K562 (cell line): Measurements from ENCODE around the gene STX1A. TPM values are rescaled to one million over a fixed set of nuclear protein-coding genes. Genes with fewer than 3 reads are reported as not detected.

Experiments used
- ADNP ChIP-seq: fragments of 200-800 bp; sonication (Bioruptor generic); IDR thresholded peaks from 2 replicates; pipeline ENCODE4 v1.6.1; 2016; ENCODE audit warnings: missing genetic modification characterization, missing compliant biosample characterization
- DIDO1 ChIP-seq: fragments of 450-650 bp; IDR thresholded peaks from 2 replicates; pipeline ENCODE4 v1.6.1; 2016; ENCODE audit warnings: low read depth, missing biosample characterization, missing genetic modification characterization
- ELK3 ChIP-seq: fragments of 450-650 bp; formaldehyde crosslinking; IDR thresholded peaks from 2 replicates; pipeline ENCODE4 v1.4.0; 2020; ENCODE audit warnings: mild to moderate bottlenecking
- HDAC2 ChIP-seq: fragments of 450-650 bp; IDR thresholded peaks from 2 replicates; pipeline ENCODE4 v1.6.1; 2016; ENCODE audit warnings: mild to moderate bottlenecking
- HMGXB4 ChIP-seq: sonication (generic); formaldehyde crosslinking; IDR thresholded peaks from 2 replicates; pipeline ENCODE4 v1.8.1; 2023; ENCODE audit warnings: mild to moderate bottlenecking, missing genetic modification reagents
- POLR2G ChIP-seq: fragments of 200-400 bp; formaldehyde crosslinking; IDR thresholded peaks from 2 replicates; pipeline ENCODE4 v1.6.1; 2017; ENCODE audit warnings: low read depth, mild to moderate bottlenecking, antibody characterized with exemption, low read length, moderate library complexity
- PURB ChIP-seq: sonication (generic); formaldehyde crosslinking; IDR thresholded peaks from 2 replicates; pipeline ENCODE4 v1.9.0; 2021; ENCODE audit warnings: low read depth, mild to moderate bottlenecking, missing genetic modification reagents
- RB1 ChIP-seq: fragments of 450-650 bp; IDR thresholded peaks from 2 replicates; pipeline ENCODE4 v1.6.1; 2017; ENCODE audit warnings: low read depth, mild to moderate bottlenecking
- RHOXF2B ChIP-seq: fragments of 250-450 bp; sonication (Bioruptor Pico); conservative IDR thresholded peaks from 2 replicates; pipeline ENCODE4 v1.5.1; 2021
- SAP30 ChIP-seq: fragments of 200-600 bp; sonication (generic); IDR thresholded peaks from 2 replicates; pipeline ENCODE4 v1.6.1; 2012; ENCODE audit warnings: borderline replicate concordance, low read depth, mild to moderate bottlenecking, moderate library complexity, low read length, control low read depth, inconsistent platforms; ENCODE audit not compliant: insufficient read depth, poor library complexity, severe bottlenecking
- SIRT6 ChIP-seq: IDR thresholded peaks from one replicate; pipeline ENCODE4 v1.6.1; 2012; ENCODE audit warnings: low read depth, mild to moderate bottlenecking, control low read depth, inconsistent platforms, low read length, moderate library complexity
- SMAD3 ChIP-seq: fragments of 450-650 bp; formaldehyde crosslinking; conservative IDR thresholded peaks from 2 replicates; pipeline ENCODE4 v1.4.0; 2020; ENCODE audit warnings: mild to moderate bottlenecking
- SMARCA5 ChIP-seq: fragments of 450-650 bp; IDR thresholded peaks from 2 replicates; pipeline ENCODE4 v1.6.1; 2016
- STAT5B ChIP-seq: fragments of 250-450 bp; sonication (Bioruptor Pico); IDR thresholded peaks from 2 replicates; pipeline ENCODE4 v1.8.0; 2021; ENCODE audit warnings: mild to moderate bottlenecking, inconsistent platforms
- TAF7 ChIP-seq: fragments of 450-650 bp; IDR thresholded peaks from 2 replicates; pipeline ENCODE4 v1.6.1; 2016; ENCODE audit warnings: missing genetic modification characterization, missing compliant biosample characterization
- ZBTB7A ChIP-seq: IDR thresholded peaks from 2 replicates; pipeline ENCODE4 v1.6.1; 2011; ENCODE audit warnings: low read depth, mild to moderate bottlenecking, low read length, moderate library complexity, borderline replicate concordance; ENCODE audit not compliant: control insufficient read depth
- ZNF23 ChIP-seq: fragments of 250-450 bp; sonication (Bioruptor Pico); IDR thresholded peaks from 2 replicates; pipeline ENCODE4 v1.4.0; 2020; ENCODE audit warnings: mild to moderate bottlenecking
- ZNF696 ChIP-seq: fragments of 250-450 bp; sonication (Bioruptor Pico); conservative IDR thresholded peaks from 2 replicates; pipeline ENCODE4 v1.4.0; 2020; ENCODE audit warnings: mild to moderate bottlenecking, moderate library complexity
- polyA plus RNA-seq, 8 experiments: library from polyadenylated mRNA; depleted of rRNA in 4 of 8; stranded (reverse) in 5 of 8; unstranded in 3 of 8; fragments of >200 nt; fragmentation: Nextera tagmentation in 2 of 8; fragmentation: Illumina TruSeq in 1 of 8; extraction: Ambion mirVana in 2 of 8; extraction: Trizol in 1 of 8; gene quantifications; 2 replicates each; pipeline versions ENCODE4 v1.2.1 to v1.2.3, GENCODE V29; 2011 to 2014; ENCODE audit warnings: inconsistent platforms in 1 of 8, missing spikeins in 1 of 8
- total RNA-seq, 7 experiments: library from RNA; depleted of rRNA in 6 of 7; stranded (reverse); fragments of >200 nt in 6 of 7; fragmentation: Illumina TruSeq in 2 of 7; extraction: Trizol in 2 of 7; gene quantifications; 2 replicates each; pipeline versions ENCODE4 v1.2.1 to v1.2.3, GENCODE V29; 2011 to 2021; ENCODE audit warnings: low replicate concordance in 1 of 7

Gene STX1A
- total and polyA plus RNA-seq, 9 of the 15 experiments (the other 6 are each of a cell fraction or from before 2014, with no cell fraction given): 0.04 to 15.1 (median 6.3) TPM

- TF ChIP-seq PURB (CRISPR knock-in tag) (no peak), ELK3 (CRISPR knock-in tag) (no peak), DIDO1 (tag) (no peak), SIRT6 (no peak), SAP30 (no peak), POLR2G (no peak), RB1 (no peak), RHOXF2B (CRISPR knock-in tag) (no peak; the same call in 1 of the 2 replicates), ADNP (tag) (no peak), HDAC2 (peak; percentile 50; the same call in 1 of the 2 replicates), ZBTB7A (0 out of 2 replicates have a peak, but pooled peaks have one; percentile 13), TAF7 (tag) (0 out of 2 replicates have a peak, but pooled peaks have one; percentile 18), HMGXB4 (CRISPR knock-in tag) (no peak), ZNF696 (CRISPR knock-in tag) (no peak), STAT5B (CRISPR knock-in tag) (no peak), ZNF23 (CRISPR knock-in tag) (no peak), SMARCA5 (peak; percentile 71; the same call in 1 of the 2 replicates), SMAD3 (no peak)
Measured at GRCh38 chr7:73738220-73738611, 18.7 kb upstream of the STX1A start (continued).
